Stimulated activated CD8-positive, alpha-beta memory T cell treated with anti-CD3 and anti-CD28 coated beads, Interleukin-7, amount 100 ng/mL, for 24 hours (primary cell): ENCODE measurements around the gene UNC45A.

Experiments
- DNase-seq: peaks from one replicate; pipeline ENCODE4 v3.0.0-alpha.2; 2020; ENCODE audit warnings: low read depth

UNC45A gene

DNA sequence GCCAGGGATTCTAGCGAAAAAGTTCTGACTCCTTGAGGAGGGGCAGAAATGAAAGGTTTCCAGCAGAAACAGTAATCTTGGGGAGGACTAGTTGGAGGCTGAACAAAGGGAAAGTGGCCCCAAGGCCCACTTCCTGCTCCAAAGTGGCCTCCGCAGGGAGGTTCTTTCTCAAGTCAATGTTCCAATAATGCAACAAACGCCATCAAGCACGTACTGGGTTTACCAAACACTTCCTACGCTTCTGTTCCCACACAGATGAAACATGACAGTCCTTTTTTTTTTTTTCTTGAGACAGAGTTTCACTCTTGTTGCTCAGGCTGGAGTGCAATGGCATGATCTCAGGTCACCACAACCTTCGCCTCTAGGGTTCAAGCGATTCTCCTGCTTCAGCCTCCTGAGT is 10.0 kb downstream of the UNC45A start:
- DNase-seq, result no peak

- DNase-seq, result no peak
Observed at GRCh38 chr15:90946538-90946937, 11.5 kb downstream of the UNC45A start.

DNA sequence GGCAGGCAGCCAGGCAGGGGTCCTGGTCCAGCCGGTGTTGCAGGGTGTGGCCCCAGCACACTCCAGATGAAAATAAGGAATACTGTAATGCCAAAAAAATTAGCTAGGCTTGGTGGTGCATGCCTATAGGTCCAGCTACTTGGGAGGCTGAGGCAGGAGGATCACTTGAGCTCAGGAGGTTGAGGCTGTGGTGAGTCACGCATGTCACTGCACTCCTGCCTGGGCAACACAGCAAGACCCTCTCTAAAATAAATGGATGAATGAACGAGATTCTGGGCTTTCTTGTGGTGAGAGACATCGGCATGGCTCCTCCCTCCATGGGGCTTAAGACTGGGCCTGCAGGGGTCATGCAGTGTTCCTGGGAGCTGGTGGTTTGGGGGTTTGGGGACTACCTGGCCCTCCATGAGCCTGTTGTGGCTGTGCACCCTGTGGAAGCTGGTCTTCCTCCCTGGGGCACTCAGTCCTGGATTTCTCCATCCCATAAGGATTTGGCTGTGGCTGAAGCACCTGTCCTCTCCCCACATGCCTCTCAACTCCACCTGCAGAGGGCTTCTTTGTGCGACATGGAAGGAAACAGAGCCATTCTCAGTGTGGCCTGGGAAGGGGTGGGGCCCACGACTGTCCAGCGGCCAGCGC is 12.0 kb downstream of the UNC45A start:
- DNase-seq, result no peak

GRCh38 chr15:90947577-90948357 is 12.7 kb downstream of the UNC45A start:
- no peak for DNase-seq

DNA sequence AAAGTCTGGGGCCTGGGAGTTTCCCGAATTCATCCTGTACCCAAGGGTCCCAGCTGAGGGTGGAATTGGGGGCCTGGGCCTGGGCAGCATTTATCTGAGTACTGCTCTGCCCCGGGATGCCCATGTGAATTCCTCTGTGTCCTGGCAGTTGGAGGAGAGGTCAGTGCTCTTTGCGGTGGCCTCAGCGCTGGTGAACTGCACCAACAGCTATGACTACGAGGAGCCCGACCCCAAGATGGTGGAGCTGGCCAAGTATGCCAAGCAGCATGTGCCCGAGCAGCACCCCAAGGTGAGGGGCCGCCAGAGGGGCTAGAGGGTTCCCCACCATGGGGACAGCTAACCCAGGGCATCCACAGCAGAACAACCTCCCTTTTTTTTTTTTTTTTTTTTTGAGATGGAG is 13.4 kb downstream of the UNC45A start:
- DNase-seq, result no peak

- no peak for DNase-seq
Observed at GRCh38 chr15:90949979-90950675, 15.0 kb downstream of the UNC45A start.

DNA sequence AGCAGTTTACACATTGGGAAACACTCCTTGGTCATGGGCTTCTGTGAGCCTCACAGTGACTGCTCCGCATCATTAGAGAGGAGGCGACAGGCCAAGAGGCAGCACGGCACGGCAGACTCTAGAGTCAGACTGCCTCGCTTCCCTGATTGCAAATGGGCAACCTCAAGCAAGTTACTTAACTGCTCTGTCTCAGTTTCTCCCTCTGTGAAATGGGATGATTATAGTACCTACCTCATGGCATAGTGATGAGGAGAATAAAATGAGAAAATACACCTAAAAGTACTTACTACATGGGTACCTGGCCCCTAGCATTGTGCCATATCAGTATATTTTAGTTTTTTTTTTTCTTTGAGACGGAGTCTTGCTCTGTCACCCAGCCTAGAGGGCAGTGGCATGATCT is 15.6 kb downstream of the UNC45A start:
- no peak for DNase-seq

DNA sequence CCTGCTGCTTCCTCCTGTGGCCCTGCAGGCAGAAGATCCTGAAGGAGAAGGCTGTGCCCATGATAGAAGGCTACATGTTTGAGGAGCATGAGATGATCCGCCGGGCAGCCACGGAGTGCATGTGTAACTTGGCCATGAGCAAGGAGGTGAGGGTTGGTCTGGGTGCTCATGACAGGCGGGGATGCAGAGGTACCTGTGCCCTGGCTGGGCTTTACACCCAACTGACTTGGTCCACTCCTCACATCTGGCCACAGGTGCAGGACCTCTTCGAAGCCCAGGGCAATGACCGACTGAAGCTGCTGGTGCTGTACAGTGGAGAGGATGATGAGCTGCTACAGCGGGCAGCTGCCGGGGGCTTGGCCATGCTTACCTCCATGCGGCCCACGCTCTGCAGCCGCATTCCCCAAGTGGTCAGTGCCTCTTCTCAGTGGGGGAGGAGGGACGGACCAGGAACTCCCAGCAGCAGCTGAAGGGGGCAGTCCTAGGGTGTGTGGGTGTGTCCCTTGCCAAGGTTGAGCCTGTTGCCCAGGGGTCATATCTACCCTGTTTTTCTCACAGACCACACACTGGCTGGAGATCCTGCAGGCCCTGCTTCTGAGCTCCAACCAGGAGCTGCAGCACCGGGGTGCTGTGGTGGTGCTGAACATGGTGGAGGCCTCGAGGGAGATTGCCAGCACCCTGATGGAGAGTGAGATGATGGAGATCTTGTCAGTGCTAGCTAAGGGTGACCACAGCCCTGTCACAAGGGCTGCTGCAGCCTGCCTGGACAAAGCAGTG is 18.0 kb downstream of the UNC45A start:
- DNase-seq, result no peak

- no peak for DNase-seq
Observed at GRCh38 chr15:90953947-90954711, 19.0 kb downstream of the UNC45A start.

- DNase-seq, result peak; percentile 74
Observed at GRCh38 chr15:90954712-90955623, 19.9 kb downstream of the UNC45A start, which contains the start of gene RCCD1. Gene RCCD1, plus strand, starts transcription at chr15:90954884. Its CDS starts 1,851 bp downstream, at chr15:90956735.

- no peak for DNase-seq
Observed at GRCh38 chr15:90955624-90956273, 20.7 kb downstream of the UNC45A start.

- DNase-seq, result peak; percentile 44
Observed at GRCh38 chr15:90956274-90957030, 21.4 kb downstream of the UNC45A start.

DNA sequence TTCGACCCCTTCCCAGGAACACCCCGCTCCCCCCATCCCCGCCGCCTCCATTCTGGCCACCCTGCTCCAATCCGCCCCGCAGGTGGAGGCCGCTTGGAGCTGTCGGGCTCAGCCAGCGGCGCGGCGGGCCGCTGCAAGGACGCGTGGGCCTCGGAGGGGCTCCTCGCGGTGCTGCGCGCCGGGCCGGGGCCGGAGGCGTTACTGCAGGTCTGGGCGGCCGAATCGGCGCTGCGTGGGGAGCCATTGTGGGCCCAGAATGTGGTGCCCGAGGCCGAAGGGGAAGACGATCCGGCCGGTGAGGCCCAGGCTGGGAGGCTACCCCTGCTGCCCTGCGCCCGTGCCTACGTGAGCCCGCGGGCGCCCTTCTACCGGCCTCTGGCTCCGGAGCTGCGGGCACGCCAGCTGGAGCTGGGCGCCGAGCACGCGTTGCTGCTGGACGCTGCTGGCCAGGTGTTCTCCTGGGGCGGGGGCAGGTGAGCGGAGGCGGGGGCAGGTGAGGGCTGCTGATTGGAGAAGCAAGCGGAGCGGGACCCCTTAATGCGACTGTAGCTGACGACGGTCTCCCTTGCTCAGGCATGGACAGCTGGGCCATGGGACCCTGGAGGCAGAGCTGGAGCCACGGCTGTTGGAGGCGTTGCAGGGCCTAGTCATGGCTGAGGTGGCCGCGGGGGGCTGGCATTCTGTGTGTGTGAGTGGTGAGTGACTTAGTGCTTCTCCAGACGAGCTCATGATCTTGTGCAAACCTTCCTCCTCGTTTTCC is 22.1 kb downstream of the UNC45A start:
- no peak for DNase-seq

DNA sequence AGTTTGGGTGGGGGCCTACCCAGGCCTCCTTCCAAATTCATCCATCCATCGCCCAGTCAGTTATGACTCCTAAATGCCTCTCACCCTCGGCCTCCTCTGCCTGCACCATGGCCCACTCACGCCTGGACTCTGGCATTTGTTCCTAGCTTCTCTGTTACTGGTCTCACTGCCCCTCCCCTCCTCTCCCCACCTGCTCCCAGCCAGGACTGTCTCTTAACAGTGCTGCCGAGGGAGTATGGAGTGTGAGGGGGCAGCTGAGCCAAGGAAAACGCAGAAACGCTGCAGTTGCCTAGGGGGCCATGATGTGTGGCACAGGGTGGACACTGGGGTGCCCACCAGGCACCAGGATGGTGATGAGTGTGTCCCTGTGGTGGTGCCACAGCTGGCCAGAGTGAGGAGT is 22.7 kb downstream of the UNC45A start:
- no peak for DNase-seq

GRCh38 chr15:90959028-90959595 is 24.0 kb downstream of the UNC45A start:
- no peak for DNase-seq

GRCh38 chr15:90959894-90960293 is 24.8 kb downstream of the UNC45A start:
- no peak for DNase-seq

DNA sequence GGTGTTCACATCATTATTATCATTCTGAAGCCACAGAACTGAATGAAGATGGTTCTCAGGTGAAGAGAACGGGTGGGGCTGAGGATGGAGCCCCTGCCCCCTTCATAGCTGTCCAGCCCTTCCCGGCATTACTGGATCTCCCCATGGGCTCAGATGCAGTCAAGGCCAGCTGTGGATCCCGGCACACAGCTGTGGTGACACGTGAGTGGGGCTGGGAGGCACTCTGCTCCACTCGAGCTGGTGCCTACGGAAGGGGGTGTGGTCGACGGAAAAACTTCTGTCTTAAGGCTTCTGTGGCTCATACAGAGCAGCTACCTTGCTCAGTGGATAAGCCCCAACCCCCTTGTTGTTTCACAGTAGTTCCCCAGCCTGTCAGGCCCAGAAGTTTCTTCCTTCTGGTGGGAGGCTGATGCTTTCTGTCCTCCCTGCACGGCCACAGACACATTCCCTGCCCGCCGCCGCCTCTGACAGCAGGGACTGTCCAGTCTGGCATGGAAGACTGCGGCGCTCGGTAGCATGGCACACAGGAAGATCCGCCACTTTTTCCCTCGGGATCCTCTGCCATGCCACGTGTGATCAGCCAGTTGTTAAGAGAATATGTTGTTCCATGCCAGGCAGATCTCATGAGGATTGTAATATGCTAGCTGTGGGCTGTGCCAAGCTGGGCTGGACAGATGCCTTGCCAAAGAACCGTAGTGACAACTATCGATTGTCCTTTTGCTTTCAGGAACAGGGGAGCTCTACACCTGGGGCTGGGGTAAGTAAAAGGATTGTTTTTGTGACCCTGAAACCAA is 25.4 kb downstream of the UNC45A start:
- DNase-seq, result no peak
